ENCODE data around the gene MYO7A. TPM values are rescaled to one million over a fixed set of nuclear protein-coding genes. Genes with fewer than 3 reads are reported as not detected.

Gene MYO7A
- total and polyA plus RNA-seq, 2 of the 8 experiments (the other 6 are each of a cell fraction or from before 2014, with no cell fraction given), result 1.5 to 1.9 TPM

DNA sequence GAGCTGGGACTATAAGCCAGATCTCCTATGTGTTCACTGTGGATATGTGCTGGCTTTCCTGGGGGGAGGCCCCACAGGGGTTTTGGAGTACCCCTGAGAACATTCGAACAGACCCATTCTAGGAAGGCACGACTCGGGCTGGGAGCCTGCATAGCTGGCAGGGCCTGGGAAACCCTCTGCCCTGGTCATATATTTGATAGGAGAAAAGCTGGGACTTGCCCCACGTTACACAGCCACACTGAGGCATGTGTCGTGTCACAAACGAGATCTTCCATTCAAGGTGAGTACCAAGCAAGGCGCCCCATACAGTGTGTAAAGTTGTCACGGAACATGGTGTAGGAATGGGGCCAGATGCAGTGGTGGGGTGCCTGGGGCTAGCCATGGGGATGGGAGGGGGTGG lies 11.2 kb downstream of the MYO7A start (continued):
- TF ChIP-seq, protein P1, sequence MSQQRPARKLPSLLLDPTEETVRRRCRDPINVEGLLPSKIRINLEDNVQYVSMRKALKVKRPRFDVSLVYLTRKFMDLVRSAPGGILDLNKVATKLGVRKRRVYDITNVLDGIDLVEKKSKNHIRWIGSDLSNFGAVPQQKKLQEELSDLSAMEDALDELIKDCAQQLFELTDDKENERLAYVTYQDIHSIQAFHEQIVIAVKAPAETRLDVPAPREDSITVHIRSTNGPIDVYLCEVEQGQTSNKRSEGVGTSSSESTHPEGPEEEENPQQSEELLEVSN (IDR thresholded peaks at IDR 0.05), result no peak
- no peak for TF ChIP-seq CREB1 (IDR thresholded peaks at IDR 0.05)
- no peak for TF ChIP-seq ASH2L (IDR thresholded peaks at IDR 0.05; ENCODE audit: low read length)
- no peak for TF ChIP-seq TBP (IDR thresholded peaks at IDR 0.05; ENCODE audit: low read depth, low read length)
- TF ChIP-seq TAF7 (optimal IDR thresholded peaks at IDR 0.05; ENCODE audit: borderline replicate concordance, low read depth, low read length), result no peak
- no peak for TF ChIP-seq SIRT6 (IDR thresholded peaks at IDR 0.05; ENCODE audit: low read length)
- no peak for TF ChIP-seq BRCA1 (IDR thresholded peaks at IDR 0.05; ENCODE audit: low read depth, low read length)
